Chondrocyte (in vitro differentiated cells): Measurements from ENCODE around the gene LRRC59. TPM values are rescaled to one million over a fixed set of nuclear protein-coding genes. Genes with fewer than 3 reads are reported as not detected.

Experiments used
- DNase-seq: peaks from one replicate; pipeline ENCODE4 v3.0.0; 2021; ENCODE audit warnings: mixed read lengths, low spot score
- H3K27ac Mint-ChIP-seq: one replicate; pipeline ENCODE4 v1.8.0; 2021; ENCODE audit warnings: mild to moderate bottlenecking, moderate library complexity, mixed read lengths; ENCODE audit not compliant: unreplicated experiment
- H3K27me3 Mint-ChIP-seq: 2 replicates; pipeline ENCODE4 v1.8.0; 2021; ENCODE audit warnings: low read depth, mixed read lengths
- H3K36me3 Mint-ChIP-seq: 2 replicates; pipeline ENCODE4 v1.8.0; 2021; ENCODE audit warnings: low read depth, mixed read lengths
- H3K4me1 Mint-ChIP-seq: 2 replicates; pipeline ENCODE4 v1.8.0; 2021; ENCODE audit warnings: low read depth, mild to moderate bottlenecking, mixed read lengths
- H3K4me3 Mint-ChIP-seq: one replicate; pipeline ENCODE4 v1.8.0; 2021; ENCODE audit warnings: mild to moderate bottlenecking, moderate library complexity, mixed read lengths; ENCODE audit not compliant: unreplicated experiment
- H3K9me3 Mint-ChIP-seq: 2 replicates; pipeline ENCODE4 v1.8.0; 2021; ENCODE audit warnings: low read depth, mixed read lengths
- total RNA-seq: library from RNA; stranded (reverse); gene quantifications from 3 replicates; pipeline ENCODE4 v1.2.1, GENCODE V29; 2021
- TF ChIP-seq, protein P1 (sequence below): fragments of 200-600 bp; sonication (generic); IDR thresholded peaks from 2 replicates; pipeline ENCODE4 v1.5.0; 2021; ENCODE audit warnings: antibody characterized with exemption, mild to moderate bottlenecking, moderate library complexity

LRRC59 gene
- total RNA-seq, 1 donor from 2014 or later = 144 TPM

DNA sequence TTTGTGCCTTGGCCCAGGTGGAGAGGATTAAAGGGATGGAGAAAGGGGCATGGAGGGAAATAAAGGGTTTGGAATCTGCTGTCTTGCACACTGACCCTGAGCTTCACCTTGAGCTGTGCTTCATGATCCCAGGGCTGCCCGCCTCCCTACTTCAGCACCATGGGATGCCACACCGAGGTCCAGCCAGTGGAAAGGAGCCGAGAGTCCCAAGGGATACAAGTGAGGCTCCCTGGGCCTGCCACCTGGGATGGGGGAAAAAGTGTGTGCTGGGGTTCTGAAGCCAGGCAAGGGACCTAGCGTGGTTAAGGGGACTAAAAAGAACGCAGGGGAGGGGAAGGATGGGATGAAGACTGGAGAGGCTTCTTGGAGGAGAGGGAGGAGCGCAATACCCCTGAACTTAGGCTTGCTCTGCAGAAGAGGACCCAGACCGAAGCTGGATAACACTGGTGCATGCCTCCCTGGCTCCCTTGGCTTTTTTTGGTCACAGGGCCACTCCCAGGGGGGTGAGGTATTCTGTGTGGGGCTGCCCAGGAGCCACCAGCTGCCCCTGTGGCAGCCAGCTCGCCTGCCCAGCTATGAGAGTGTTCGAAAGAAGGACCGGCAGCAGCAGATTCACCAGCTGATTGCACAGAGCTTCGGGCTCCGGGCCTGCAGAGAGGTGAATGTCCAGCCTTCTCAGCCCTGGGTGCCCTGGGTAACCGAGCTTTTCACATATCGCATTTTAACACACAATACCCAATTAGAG is 31.5 kb downstream of the LRRC59 start:
- Mint-ChIP-seq H3K4me1 (peaks cover 31% of the 10 kb centered on the region), H3K27me3 (no peaks in the 10 kb centered on the region), H3K9me3 (no peaks in the 10 kb centered on the region), H3K36me3 (peaks cover 14% of the 10 kb centered on the region), H3K4me3 (no peak overlapping the region), H3K27ac (no peak overlapping the region)
- TF ChIP-seq, protein P1, sequence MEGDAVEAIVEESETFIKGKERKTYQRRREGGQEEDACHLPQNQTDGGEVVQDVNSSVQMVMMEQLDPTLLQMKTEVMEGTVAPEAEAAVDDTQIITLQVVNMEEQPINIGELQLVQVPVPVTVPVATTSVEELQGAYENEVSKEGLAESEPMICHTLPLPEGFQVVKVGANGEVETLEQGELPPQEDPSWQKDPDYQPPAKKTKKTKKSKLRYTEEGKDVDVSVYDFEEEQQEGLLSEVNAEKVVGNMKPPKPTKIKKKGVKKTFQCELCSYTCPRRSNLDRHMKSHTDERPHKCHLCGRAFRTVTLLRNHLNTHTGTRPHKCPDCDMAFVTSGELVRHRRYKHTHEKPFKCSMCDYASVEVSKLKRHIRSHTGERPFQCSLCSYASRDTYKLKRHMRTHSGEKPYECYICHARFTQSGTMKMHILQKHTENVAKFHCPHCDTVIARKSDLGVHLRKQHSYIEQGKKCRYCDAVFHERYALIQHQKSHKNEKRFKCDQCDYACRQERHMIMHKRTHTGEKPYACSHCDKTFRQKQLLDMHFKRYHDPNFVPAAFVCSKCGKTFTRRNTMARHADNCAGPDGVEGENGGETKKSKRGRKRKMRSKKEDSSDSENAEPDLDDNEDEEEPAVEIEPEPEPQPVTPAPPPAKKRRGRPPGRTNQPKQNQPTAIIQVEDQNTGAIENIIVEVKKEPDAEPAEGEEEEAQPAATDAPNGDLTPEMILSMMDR = no peak
- peak; percentile 67 for DNase-seq

DNA sequence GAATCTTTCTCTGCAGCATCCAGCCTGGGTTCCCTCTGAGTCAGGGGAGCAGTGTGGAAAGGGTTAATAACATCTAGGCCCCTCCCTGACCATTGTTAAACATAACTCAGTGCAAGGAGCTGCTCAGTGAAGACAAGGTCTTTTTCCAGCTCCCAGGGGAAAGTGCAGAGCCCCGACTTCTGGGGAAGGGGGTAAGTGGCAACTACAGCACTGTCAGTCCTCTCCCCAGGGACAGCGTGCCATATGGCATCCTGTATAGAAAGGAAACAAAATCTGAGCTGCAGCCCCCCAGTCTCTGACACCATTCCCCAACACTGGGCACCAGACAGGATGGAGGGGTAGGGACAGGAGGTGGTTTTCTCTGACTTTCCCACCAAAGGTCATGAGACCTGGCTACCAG is 32.2 kb downstream of the LRRC59 start:
- Mint-ChIP-seq H3K9me3 (no peaks in the 10 kb centered on the region), H3K4me1 (peaks cover 29% of the 10 kb centered on the region), H3K27me3 (no peaks in the 10 kb centered on the region), H3K4me3 (no peak overlapping the region), H3K36me3 (peaks cover 11% of the 10 kb centered on the region), H3K27ac (no peak overlapping the region)
- TF ChIP-seq, protein P1 = no peak
- peak; percentile 20 for DNase-seq

DNA sequence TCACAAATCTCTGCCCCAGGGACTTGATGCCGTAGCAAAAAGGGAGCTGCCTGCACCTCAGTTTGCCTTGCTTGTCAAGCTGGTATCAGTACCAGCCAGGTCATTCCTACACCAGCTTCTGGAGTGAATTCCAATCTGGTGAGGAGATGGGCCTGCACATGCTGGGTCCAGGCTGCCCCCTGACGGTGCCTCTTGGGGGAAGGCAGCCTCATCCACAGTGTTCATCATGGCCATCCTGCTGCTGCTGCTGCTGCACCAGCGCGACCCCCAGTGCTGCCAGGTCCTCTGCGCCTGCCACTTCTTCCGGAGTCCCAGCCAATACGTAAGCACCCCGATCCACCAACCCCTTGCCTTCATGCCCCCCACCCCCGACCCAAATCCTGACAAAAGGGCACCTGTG is 32.6 kb downstream of the LRRC59 start:
- no peak overlapping the region for H3K4me3 Mint-ChIP-seq
- no peak for DNase-seq
- peaks cover 10% of the 10 kb centered on the region for H3K36me3 Mint-ChIP-seq
- H3K27me3 Mint-ChIP-seq = no peaks in the 10 kb centered on the region
- H3K27ac Mint-ChIP-seq = no peak overlapping the region
- peaks cover 29% of the 10 kb centered on the region for H3K4me1 Mint-ChIP-seq
- H3K9me3 Mint-ChIP-seq = no peaks in the 10 kb centered on the region
- TF ChIP-seq, protein P1 = peak; percentile 44

DNA sequence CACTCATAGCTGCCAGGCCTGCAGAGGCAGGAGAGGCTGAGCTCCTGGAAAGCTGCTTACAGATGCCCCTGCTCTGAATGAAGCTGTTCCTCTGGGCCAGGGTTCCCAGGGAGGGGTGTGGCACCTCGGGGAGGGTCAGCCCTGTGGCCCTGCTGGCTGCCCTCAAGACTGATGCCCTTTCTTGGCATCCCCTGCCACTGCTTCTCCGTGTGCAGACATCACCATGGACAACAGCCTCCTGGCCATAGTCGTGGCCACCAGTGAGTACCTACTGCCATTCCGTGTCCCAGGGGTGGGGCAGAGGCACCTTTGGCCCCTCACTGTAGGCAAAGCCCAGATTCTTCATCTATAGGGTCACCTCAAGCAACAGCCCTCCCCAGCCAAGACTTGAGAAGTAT is 33.3 kb downstream of the LRRC59 start:
- H3K27me3 Mint-ChIP-seq = no peaks in the 10 kb centered on the region
- H3K27ac Mint-ChIP-seq = no peak overlapping the region
- H3K4me1 Mint-ChIP-seq = peaks cover 29% of the 10 kb centered on the region

DNA sequence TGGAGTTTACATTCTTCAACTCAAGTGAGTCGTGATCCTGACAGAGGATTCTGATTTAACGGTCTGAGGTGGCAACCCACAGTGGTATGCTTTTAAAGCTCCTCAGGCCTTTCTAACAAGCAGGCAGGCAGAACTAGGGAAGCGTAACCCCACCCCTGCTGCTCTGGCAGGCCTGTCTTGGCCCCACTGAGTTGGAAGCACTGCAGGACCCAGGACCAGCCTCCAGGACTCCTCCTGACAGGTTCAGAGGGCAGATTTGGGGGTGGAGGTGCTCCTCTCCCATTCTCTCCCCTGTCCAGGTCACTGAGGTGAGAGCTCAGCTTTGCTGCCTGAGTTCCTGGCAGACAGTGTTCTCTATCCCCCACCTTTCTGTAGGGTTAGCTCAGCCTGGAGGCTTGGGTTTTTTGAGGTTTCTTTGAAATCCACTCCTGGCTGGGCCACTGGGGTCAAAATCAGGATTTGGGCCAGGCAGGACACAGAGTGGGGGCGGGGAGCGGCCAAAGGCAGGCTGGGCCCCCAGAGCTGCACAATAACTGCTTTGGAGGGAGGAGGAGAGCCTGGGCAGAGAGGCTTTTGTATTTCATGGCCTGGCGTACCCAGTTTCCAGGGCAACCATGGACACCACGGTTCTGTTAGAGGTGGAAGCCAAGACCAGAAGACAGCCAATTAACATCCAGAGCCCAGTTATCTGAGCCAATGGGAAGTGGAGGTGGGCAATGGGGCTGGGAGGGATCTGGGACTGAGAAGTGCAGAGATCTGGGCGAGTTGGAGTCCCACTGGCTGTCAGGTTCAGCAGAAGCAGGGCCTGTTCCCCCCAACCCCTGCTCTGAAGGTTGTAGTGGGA is 33.9 kb downstream of the LRRC59 start:
- peaks cover 29% of the 10 kb centered on the region for H3K4me1 Mint-ChIP-seq
- no peaks in the 10 kb centered on the region for H3K9me3 Mint-ChIP-seq
- peaks cover 10% of the 10 kb centered on the region for H3K36me3 Mint-ChIP-seq
- no peak overlapping the region for H3K27ac Mint-ChIP-seq
- TF ChIP-seq, protein P1 = no peak
- no peak for DNase-seq
- H3K4me3 Mint-ChIP-seq = no peak overlapping the region
- H3K27me3 Mint-ChIP-seq = no peaks in the 10 kb centered on the region

More for the DNA sequence above, 33.3 kb downstream of the LRRC59 start:
- H3K36me3 Mint-ChIP-seq = peaks cover 10% of the 10 kb centered on the region
- TF ChIP-seq, protein P1 = no peak
- H3K4me3 Mint-ChIP-seq = no peak overlapping the region
- DNase-seq = peak; percentile 68
- no peaks in the 10 kb centered on the region for H3K9me3 Mint-ChIP-seq
